Measurements from ENCODE around the gene TTC3.
"Not testable (repeated sequence)": the region's sequence is repeated elsewhere in the genome, so short reads cannot be mapped to it uniquely, and the experiment has no call there.

The TTC3 gene

GRCh38 chr21:37095821-37096220 lies 22.8 kb downstream of the TTC3 start:
- DNase-seq, result no peak

GRCh38 chr21:37098751-37099150 lies 25.7 kb downstream of the TTC3 start:
- DNase-seq, result no peak

- no peak for DNase-seq
Measured at GRCh38 chr21:37100316-37100715, 27.3 kb downstream of the TTC3 start.

GRCh38 chr21:37101384-37101783 lies 28.3 kb downstream of the TTC3 start:
- DNase-seq, result no peak

- DNase-seq, result not testable (repeated sequence)
Measured at GRCh38 chr21:37102746-37103145, 29.7 kb downstream of the TTC3 start.

- no peak for DNase-seq
Measured at GRCh38 chr21:37106998-37107397, 33.9 kb downstream of the TTC3 start.

- DNase-seq, result not testable (repeated sequence)
Measured at GRCh38 chr21:37111029-37111428, 38.0 kb downstream of the TTC3 start.

GRCh38 chr21:37114301-37114700 lies 41.2 kb downstream of the TTC3 start:
- DNase-seq, result not testable (repeated sequence)

- not testable (repeated sequence) for DNase-seq
Measured at GRCh38 chr21:37116459-37116858, 43.4 kb downstream of the TTC3 start.

- DNase-seq, result no peak
Measured at GRCh38 chr21:37117204-37117603, 44.1 kb downstream of the TTC3 start.

GRCh38 chr21:37118187-37118826 lies 45.3 kb downstream of the TTC3 start:
- no peak for DNase-seq

GRCh38 chr21:37119421-37120218 lies 46.6 kb downstream of the TTC3 start:
- no peak for DNase-seq

GRCh38 chr21:37128076-37128475 lies 55.0 kb downstream of the TTC3 start:
- no peak for DNase-seq

- DNase-seq, result no peak
Measured at GRCh38 chr21:37130971-37131370, 57.9 kb downstream of the TTC3 start.

GRCh38 chr21:37136261-37136660 lies 63.2 kb downstream of the TTC3 start:
- no peak for DNase-seq

GRCh38 chr21:37136744-37137143 lies 63.7 kb downstream of the TTC3 start:
- no peak for DNase-seq

GRCh38 chr21:37139154-37139553 lies 66.1 kb downstream of the TTC3 start:
- DNase-seq, result no peak

GRCh38 chr21:37139902-37140301 lies 66.8 kb downstream of the TTC3 start:
- DNase-seq, result no peak

GRCh38 chr21:37143392-37143791 lies 70.3 kb downstream of the TTC3 start:
- DNase-seq, result not testable (repeated sequence)

- no peak for DNase-seq
Measured at GRCh38 chr21:37145635-37146111, 72.6 kb downstream of the TTC3 start.

GRCh38 chr21:37146320-37147235 lies 73.5 kb downstream of the TTC3 start:
- no peak for DNase-seq

GRCh38 chr21:37149411-37149810 lies 76.4 kb downstream of the TTC3 start:
- DNase-seq, result no peak
